ENCODE results near the gene CRISPLD2. TPM values are rescaled to one million over a fixed set of nuclear protein-coding genes. Genes with fewer than 3 reads are reported as not detected.

Gene CRISPLD2
- total and polyA plus RNA-seq, 9 of the 15 experiments (the other 6 are each of a cell fraction or from before 2014, with no cell fraction given), result 0.03 to 0.24 (median 0.04) TPM; not detected in 4

GRCh38 chr16:84826558-84826941 is 6.8 kb downstream of the CRISPLD2 start:
- H3K4me1 ChIP-seq (replicated peaks in 1 of 2; ENCODE audit: control insufficient read depth in 2 of 2, insufficient read depth in 2 of 2, low read length in 2 of 2), result no peaks in the 10 kb centered on the region
- H3K27ac ChIP-seq (ENCODE audit: extremely low read depth, low read depth, low read length), result no peak overlapping the region
- intact Hi-C loops (cut with micrococcal nuclease), result no loop called here
- H3K79me2 ChIP-seq (ENCODE audit: control insufficient read depth, insufficient read depth, low read length), result no peaks in the 10 kb centered on the region
- in situ Hi-C loops (cut with MboI), result no loop called here
- 0 out of 2 replicates have a peak, but pooled peaks cover 6% of the 10 kb centered on the region for H4K20me1 ChIP-seq (replicated peaks; ENCODE audit: control insufficient read depth, insufficient read depth, low read length)
- H3K36me3 ChIP-seq (ENCODE audit: control insufficient read depth, insufficient read depth, low read length), result no peaks in the 10 kb centered on the region
- no TSS peak for BruUV-seq (replicated peaks)
- TF ChIP-seq ZKSCAN8 (CRISPR knock-in tag; IDR thresholded peaks at IDR 0.05) (no peak), CEBPB (tag; IDR thresholded peaks at IDR 0.05) (no peak), ETV1 (tag; conservative IDR thresholded peaks at IDR 0.05; ENCODE audit: low read depth) (no peak), KLF10 (CRISPR knock-in tag; IDR thresholded peaks at IDR 0.05) (no peak)
- TF ChIP-seq, protein P1, sequence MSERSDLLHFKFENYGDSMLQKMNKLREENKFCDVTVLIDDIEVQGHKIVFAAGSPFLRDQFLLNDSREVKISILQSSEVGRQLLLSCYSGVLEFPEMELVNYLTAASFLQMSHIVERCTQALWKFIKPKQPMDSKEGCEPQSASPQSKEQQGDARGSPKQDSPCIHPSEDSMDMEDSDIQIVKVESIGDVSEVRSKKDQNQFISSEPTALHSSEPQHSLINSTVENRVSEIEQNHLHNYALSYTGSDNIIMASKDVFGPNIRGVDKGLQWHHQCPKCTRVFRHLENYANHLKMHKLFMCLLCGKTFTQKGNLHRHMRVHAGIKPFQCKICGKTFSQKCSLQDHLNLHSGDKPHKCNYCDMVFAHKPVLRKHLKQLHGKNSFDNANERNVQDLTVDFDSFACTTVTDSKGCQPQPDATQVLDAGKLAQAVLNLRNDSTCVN (CRISPR knock-in tag; IDR thresholded peaks at IDR 0.05), result no peak
- H3K9me3 ChIP-seq (replicated peaks; ENCODE audit: control insufficient read depth, insufficient read depth, low read depth, low read length), result no peaks in the 10 kb centered on the region
- H3K27me3 ChIP-seq (ENCODE audit: control insufficient read depth in 2 of 2, insufficient read depth in 2 of 2, low read length in 2 of 2), result peaks cover 53 to 70% of the 10 kb centered on the region in 2 experiments
- H3K9me1 ChIP-seq (ENCODE audit: control insufficient read depth, insufficient read depth, low read length), result no peaks in the 10 kb centered on the region
- H3K4me3 ChIP-seq, result no peak overlapping the region
- H3K4me2 ChIP-seq (ENCODE audit: insufficient read depth, low read length), result no peak overlapping the region
- no peak overlapping the region for H3K9ac ChIP-seq (ENCODE audit: insufficient read depth in 1 of 2, low read depth in 2 of 2, low read length in 2 of 2)
- ATAC-seq (peak; percentile 43), DNase-seq (ENCODE audit: extremely low read depth in 1 of 4, low spot score in 3 of 4) (no peak), FAIRE-seq (no peak)
- POLR2A ChIA-PET, result interaction anchor here (1.1 kb wide), 1 partner anchor 88 kb away, joined by 3 read pairs; no protein-coding TSS in a partner anchor
- H2AFZ ChIP-seq (ENCODE audit: low read depth, low read length), result no peak overlapping the region
- CTCF ChIA-PET (ENCODE audit: low intra/inter-chr PET ratio), result no interaction called here
- WGBS (ENCODE audit: insufficient coverage, low coverage, missing lambda C conversion rate), result 11% methylated on average over 13 of the region's 13 CpGs
